Suprapubic skin (tissue), 4 donors: ENCODE data around the gene OTOF. TPM values are rescaled to one million over a fixed set of nuclear protein-coding genes. Genes with fewer than 3 reads are reported as not detected.

Experiments used
- DNase-seq, 2 donors: peaks; one replicate each; pipeline ENCODE4 v3.0.0-alpha.2; 2019; ENCODE audit warnings: low spot score in 2 of 2
- H3K27ac ChIP-seq: fragments of 200-600 bp; sonication (generic); one replicate; pipeline ENCODE4 v1.5.1; 2019
- H3K27me3 ChIP-seq: fragments of 200-600 bp; sonication (generic); one replicate; pipeline ENCODE4 v1.5.1; 2019
- H3K36me3 ChIP-seq: fragments of 200-600 bp; sonication (generic); one replicate; pipeline ENCODE4 v1.5.1; 2019
- H3K4me1 ChIP-seq: fragments of 200-600 bp; sonication (generic); one replicate; pipeline ENCODE4 v1.5.1; 2019
- H3K4me3 ChIP-seq: fragments of 200-600 bp; sonication (generic); one replicate; pipeline ENCODE4 v1.5.1; 2019; ENCODE audit warnings: mild to moderate bottlenecking
- H3K9me3 ChIP-seq: fragments of 200-600 bp; sonication (generic); one replicate; pipeline ENCODE4 v1.5.1; 2019
- CTCF ChIP-seq, 2 donors: fragments of 200-600 bp in 1 of 2; fragments of 450-650 bp in 1 of 2; sonication (generic) in 1 of 2; IDR thresholded peaks; one replicate each; pipeline ENCODE4 v1.5.1; 2016 to 2019; ENCODE audit warnings: antibody characterized with exemption in 2 of 2, mild to moderate bottlenecking in 1 of 2, moderate library complexity in 1 of 2
- EP300 ChIP-seq: sonication (generic); formaldehyde crosslinking; IDR thresholded peaks from one replicate; pipeline ENCODE4 v1.6.1; 2017; ENCODE audit warnings: antibody characterized with exemption
- POLR2A ChIP-seq, 2 donors: fragments of 450-650 bp; IDR thresholded peaks; one replicate each; pipeline ENCODE4 v1.6.1; 2017; ENCODE audit warnings: antibody characterized with exemption in 2 of 2, mild to moderate bottlenecking in 2 of 2, moderate library complexity in 2 of 2
- POLR2AphosphoS5 ChIP-seq, 3 donors: sonication (generic); formaldehyde crosslinking; IDR thresholded peaks; one replicate each; pipeline ENCODE4 v1.6.1; 2017; ENCODE audit warnings: antibody characterized with exemption in 3 of 3
- WGBS: methylation state at CpG from one replicate; pipeline ENCODE4 v1.1.5; 2018; 5-methylcytosine and 5-hydroxymethylcytosine counted together
- total RNA-seq, 4 donors: library from RNA; depleted of rRNA; stranded (reverse); fragments of >200 nt; gene quantifications; one replicate each; pipeline ENCODE4 v1.1.0, GENCODE V29; 2016

Gene OTOF
- total RNA-seq, 4 donors from 2014 or later = 0.16 to 0.39 (median 0.17) TPM; not detected in 1

GRCh38 chr2:26462100-26462499, 15.8 kb downstream of the OTOF start:
- no peaks in the 10 kb centered on the region for H3K9me3 ChIP-seq
- TF ChIP-seq POLR2AphosphoS5 (IDR thresholded peaks at IDR 0.05) = no peak
- no peak for TF ChIP-seq CTCF (IDR thresholded peaks at IDR 0.05)
- TF ChIP-seq POLR2A (IDR thresholded peaks at IDR 0.05) = no peak
- TF ChIP-seq EP300 = no peak
- 92% methylated on average over 4 of the region's 6 CpGs for WGBS
- peaks cover 3% of the 10 kb centered on the region for H3K4me1 ChIP-seq
- H3K36me3 ChIP-seq = no peaks in the 10 kb centered on the region
- H3K4me3 ChIP-seq = no peak overlapping the region
- H3K27me3 ChIP-seq = no peaks in the 10 kb centered on the region
- DNase-seq = no peak
- no peak overlapping the region for H3K27ac ChIP-seq

- Histone ChIP-seq H3K27ac (no peak overlapping the region), H3K27me3 (no peaks in the 10 kb centered on the region), H3K4me1 (peaks cover 3% of the 10 kb centered on the region), H3K4me3 (no peak overlapping the region), H3K36me3 (no peaks in the 10 kb centered on the region), H3K9me3 (no peaks in the 10 kb centered on the region)
- peak in 1 of 2 donors; percentile 72 for DNase-seq
- TF ChIP-seq EP300 = no peak
- no peak for TF ChIP-seq POLR2A (IDR thresholded peaks at IDR 0.05)
- TF ChIP-seq POLR2AphosphoS5 (IDR thresholded peaks at IDR 0.05) = no peak
- no peak for TF ChIP-seq CTCF (IDR thresholded peaks at IDR 0.05)
- WGBS = 89% methylated on average over 19 of the region's 19 CpGs
These were observed 16.3 kb downstream of the OTOF start for GRCh38 chr2:26461601-26462023.

- Histone ChIP-seq H3K27me3 (no peaks in the 10 kb centered on the region), H3K4me3 (no peak overlapping the region), H3K27ac (no peak overlapping the region), H3K9me3 (no peaks in the 10 kb centered on the region), H3K36me3 (no peaks in the 10 kb centered on the region), H3K4me1 (peaks cover 3% of the 10 kb centered on the region)
- peak in 1 of 2 donors; percentile 76 for DNase-seq
- TF ChIP-seq EP300 = no peak
- no peak for TF ChIP-seq POLR2A (IDR thresholded peaks at IDR 0.05)
- WGBS = no CpG with 5 or more reads among the region's 19 CpGs
These were observed 17.3 kb downstream of the OTOF start for GRCh38 chr2:26460613-26461031.

GRCh38 chr2:26459991-26460612, 17.8 kb downstream of the OTOF start:
- H3K9me3 ChIP-seq = no peaks in the 10 kb centered on the region
- WGBS = 89% methylated on average over 13 of the region's 15 CpGs
- peaks cover 8% of the 10 kb centered on the region for H3K4me1 ChIP-seq
- no peak overlapping the region for H3K4me3 ChIP-seq
- no peak for TF ChIP-seq POLR2A (IDR thresholded peaks at IDR 0.05)
- TF ChIP-seq POLR2AphosphoS5 (IDR thresholded peaks at IDR 0.05) = no peak
- no peak for TF ChIP-seq EP300
- TF ChIP-seq CTCF (IDR thresholded peaks at IDR 0.05) = no peak
- no peaks in the 10 kb centered on the region for H3K36me3 ChIP-seq
- no peak overlapping the region for H3K27ac ChIP-seq
- no peak for DNase-seq
- H3K27me3 ChIP-seq = no peaks in the 10 kb centered on the region

- Histone ChIP-seq H3K4me3 (no peak overlapping the region), H3K9me3 (no peaks in the 10 kb centered on the region), H3K27me3 (no peaks in the 10 kb centered on the region), H3K4me1 (peaks cover 16% of the 10 kb centered on the region), H3K36me3 (no peaks in the 10 kb centered on the region), H3K27ac (no peak overlapping the region)
- WGBS = 87% methylated on average over 13 of the region's 14 CpGs
- TF ChIP-seq EP300 = no peak
- no peak for TF ChIP-seq POLR2AphosphoS5 (IDR thresholded peaks at IDR 0.05)
- TF ChIP-seq CTCF (IDR thresholded peaks at IDR 0.05) = no peak
- DNase-seq = no peak
These were observed 19.4 kb downstream of the OTOF start for GRCh38 chr2:26458365-26459042.
